Stomach (tissue), 4 donors: ENCODE results near the gene CLEC2A.

Experiments used
- EP300 ChIP-seq: sonication (generic); formaldehyde crosslinking; IDR thresholded peaks from one replicate; pipeline ENCODE4 v1.6.1; 2017; ENCODE audit warnings: antibody characterized with exemption
- POLR2A ChIP-seq, 4 donors: fragments of 450-650 bp; IDR thresholded peaks; one replicate each; pipeline ENCODE4 v1.6.1; 2016; ENCODE audit warnings: antibody characterized with exemption in 4 of 4, control low read depth in 2 of 4, mild to moderate bottlenecking in 1 of 4, moderate library complexity in 1 of 4
- POLR2AphosphoS5 ChIP-seq, 3 donors: sonication (generic); formaldehyde crosslinking; IDR thresholded peaks; one replicate each; pipeline ENCODE4 v1.6.1; 2016; ENCODE audit warnings: antibody characterized with exemption in 3 of 3
- TF ChIP-seq, protein P1 (sequence below), 7 experiments: fragments of 450-650 bp in 4 of 7; fragments of 200-600 bp in 3 of 7; sonication (generic) in 3 of 7; IDR thresholded peaks; one replicate each; pipeline ENCODE4 v1.5.1; 2016 to 2019; ENCODE audit warnings: antibody characterized with exemption in 7 of 7, control low read depth in 2 of 7, mild to moderate bottlenecking in 1 of 7

DNA sequence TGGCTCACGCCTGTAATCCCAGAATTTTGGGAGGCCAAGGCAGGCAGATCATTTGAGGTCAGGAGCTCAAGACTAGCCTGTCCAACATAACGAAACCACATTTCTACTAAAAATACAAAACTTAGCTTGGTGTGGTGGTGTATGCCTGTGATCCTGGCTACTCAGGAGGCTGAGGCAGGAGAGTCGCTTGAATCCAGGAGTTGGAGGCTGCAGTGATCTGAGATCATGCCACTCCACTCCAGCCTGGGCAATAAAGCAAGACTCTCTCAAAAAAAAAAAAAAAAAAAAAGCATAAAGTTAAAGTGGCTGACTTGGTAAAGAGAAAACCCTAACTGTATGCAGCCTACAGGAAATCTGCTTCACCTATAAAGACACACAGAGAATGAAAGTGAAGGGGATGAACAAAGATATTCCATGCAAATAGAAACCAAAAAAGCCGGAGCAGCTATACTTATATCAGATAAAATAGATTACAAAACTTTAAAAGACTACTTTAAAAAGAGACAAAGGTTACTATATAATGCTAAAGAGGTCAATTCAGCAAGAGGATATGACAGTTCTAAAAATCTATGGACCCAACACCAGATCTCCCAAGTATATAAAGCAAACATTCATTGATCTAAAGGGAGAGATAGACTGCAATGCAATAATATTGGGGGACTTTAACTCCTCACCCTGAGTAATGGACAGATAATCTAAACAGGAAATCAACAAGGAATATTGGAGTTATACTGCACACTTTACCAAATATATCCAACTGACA lies 67.1 kb downstream of the CLEC2A start:
- no peak for TF ChIP-seq EP300
- TF ChIP-seq POLR2AphosphoS5 (IDR thresholded peaks at IDR 0.05): no peak
- TF ChIP-seq, protein P1, sequence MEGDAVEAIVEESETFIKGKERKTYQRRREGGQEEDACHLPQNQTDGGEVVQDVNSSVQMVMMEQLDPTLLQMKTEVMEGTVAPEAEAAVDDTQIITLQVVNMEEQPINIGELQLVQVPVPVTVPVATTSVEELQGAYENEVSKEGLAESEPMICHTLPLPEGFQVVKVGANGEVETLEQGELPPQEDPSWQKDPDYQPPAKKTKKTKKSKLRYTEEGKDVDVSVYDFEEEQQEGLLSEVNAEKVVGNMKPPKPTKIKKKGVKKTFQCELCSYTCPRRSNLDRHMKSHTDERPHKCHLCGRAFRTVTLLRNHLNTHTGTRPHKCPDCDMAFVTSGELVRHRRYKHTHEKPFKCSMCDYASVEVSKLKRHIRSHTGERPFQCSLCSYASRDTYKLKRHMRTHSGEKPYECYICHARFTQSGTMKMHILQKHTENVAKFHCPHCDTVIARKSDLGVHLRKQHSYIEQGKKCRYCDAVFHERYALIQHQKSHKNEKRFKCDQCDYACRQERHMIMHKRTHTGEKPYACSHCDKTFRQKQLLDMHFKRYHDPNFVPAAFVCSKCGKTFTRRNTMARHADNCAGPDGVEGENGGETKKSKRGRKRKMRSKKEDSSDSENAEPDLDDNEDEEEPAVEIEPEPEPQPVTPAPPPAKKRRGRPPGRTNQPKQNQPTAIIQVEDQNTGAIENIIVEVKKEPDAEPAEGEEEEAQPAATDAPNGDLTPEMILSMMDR (IDR thresholded peaks at IDR 0.05): no peak
- no peak for TF ChIP-seq POLR2A (IDR thresholded peaks at IDR 0.05)
